Glutamatergic neuron (in vitro differentiated cells): ENCODE measurements around the gene BMPR1B. TPM values are rescaled to one million over a fixed set of nuclear protein-coding genes. Genes with fewer than 3 reads are reported as not detected.
"Not testable (repeated sequence)": the region's sequence is repeated elsewhere in the genome, so short reads cannot be mapped to it uniquely, and the experiment has no call there.

Source experiments
- DNase-seq: peaks from one replicate; pipeline ENCODE4 v3.0.0; 2022
- H3K27ac Mint-ChIP-seq: one replicate; pipeline ENCODE4 v1.8.0; 2020; ENCODE audit warnings: mild to moderate bottlenecking, mixed read lengths, inconsistent platforms; ENCODE audit not compliant: unreplicated experiment
- H3K27me3 Mint-ChIP-seq: one replicate; pipeline ENCODE4 v1.8.0; 2020; ENCODE audit warnings: mild to moderate bottlenecking, moderate library complexity, mixed read lengths, inconsistent platforms; ENCODE audit not compliant: unreplicated experiment
- H3K36me3 Mint-ChIP-seq: one replicate; pipeline ENCODE4 v1.8.0; 2020; ENCODE audit warnings: mild to moderate bottlenecking, mixed read lengths, inconsistent platforms; ENCODE audit not compliant: unreplicated experiment
- H3K4me1 Mint-ChIP-seq: one replicate; pipeline ENCODE4 v1.8.0; 2020; ENCODE audit warnings: mild to moderate bottlenecking, low read depth, mixed read lengths, inconsistent platforms; ENCODE audit not compliant: unreplicated experiment
- H3K4me3 Mint-ChIP-seq: one replicate; pipeline ENCODE4 v1.8.0; 2020; ENCODE audit warnings: mild to moderate bottlenecking, mixed read lengths, inconsistent platforms; ENCODE audit not compliant: unreplicated experiment
- H3K9me3 Mint-ChIP-seq: one replicate; pipeline ENCODE4 v1.8.0; 2020; ENCODE audit warnings: mild to moderate bottlenecking, moderate library complexity, mixed read lengths, inconsistent platforms; ENCODE audit not compliant: unreplicated experiment
- CTCF ChIP-seq: fragments of 200-600 bp; sonication (generic); IDR thresholded peaks from one replicate; pipeline ENCODE4 v1.5.0; 2021; ENCODE audit not compliant: partially characterized antibody, unreplicated experiment
- total RNA-seq: library from RNA; stranded (reverse); fragmentation: NEBNext Ultra II Directional; extraction: Animal tissue kit (Norgen Biotek cat#: 25700); gene quantifications from one replicate; pipeline ENCODE4 v1.2.1, GENCODE V29; 2021; ENCODE audit not compliant: unreplicated experiment

BMPR1B gene
- total RNA-seq, 1 donor from 2014 or later, result 2.4 TPM

GRCh38 chr4:95122001-95122400, 364.2 kb downstream of the BMPR1B start:
- no peaks in the 10 kb centered on the region for H3K9me3 Mint-ChIP-seq

GRCh38 chr4:95124906-95125504, 367.2 kb downstream of the BMPR1B start:
- no peak overlapping the region for H3K4me3 Mint-ChIP-seq
- no peaks in the 10 kb centered on the region for H3K9me3 Mint-ChIP-seq
- DNase-seq, result no peak
- no peaks in the 10 kb centered on the region for H3K27me3 Mint-ChIP-seq
- H3K4me1 Mint-ChIP-seq, result no peaks in the 10 kb centered on the region
- no peak overlapping the region for H3K27ac Mint-ChIP-seq
- H3K36me3 Mint-ChIP-seq, result no peaks in the 10 kb centered on the region
- TF ChIP-seq CTCF, result no peak

More at GRCh38 chr4:95122001-95122400, 364.2 kb downstream of the BMPR1B start:
- H3K27me3 Mint-ChIP-seq, result no peaks in the 10 kb centered on the region
- no peak overlapping the region for H3K27ac Mint-ChIP-seq
- no peaks in the 10 kb centered on the region for H3K36me3 Mint-ChIP-seq
- H3K4me3 Mint-ChIP-seq, result no peak overlapping the region
- no peak for DNase-seq
- no peak for TF ChIP-seq CTCF
- H3K4me1 Mint-ChIP-seq, result no peaks in the 10 kb centered on the region

- no peaks in the 10 kb centered on the region for H3K9me3 Mint-ChIP-seq
- TF ChIP-seq CTCF, result no peak
- no peak overlapping the region for H3K4me3 Mint-ChIP-seq
- H3K27ac Mint-ChIP-seq, result no peak overlapping the region
- H3K27me3 Mint-ChIP-seq, result no peaks in the 10 kb centered on the region
- H3K36me3 Mint-ChIP-seq, result no peaks in the 10 kb centered on the region
- no peaks in the 10 kb centered on the region for H3K4me1 Mint-ChIP-seq
- no peak for DNase-seq
These were observed 371.3 kb downstream of the BMPR1B start for GRCh38 chr4:95129031-95129430.

- no peak for DNase-seq
- Mint-ChIP-seq H3K36me3 (no peaks in the 10 kb centered on the region), H3K27ac (no peak overlapping the region), H3K4me3 (no peak overlapping the region), H3K4me1 (no peaks in the 10 kb centered on the region), H3K9me3 (no peaks in the 10 kb centered on the region), H3K27me3 (no peaks in the 10 kb centered on the region)
- no peak for TF ChIP-seq CTCF
These were observed 372.1 kb downstream of the BMPR1B start for GRCh38 chr4:95129821-95130311.

GRCh38 chr4:95134016-95134415, 376.3 kb downstream of the BMPR1B start:
- H3K9me3 Mint-ChIP-seq, H3K4me3 Mint-ChIP-seq, H3K36me3 Mint-ChIP-seq, H3K27ac Mint-ChIP-seq, H3K4me1 Mint-ChIP-seq, H3K27me3 Mint-ChIP-seq, DNase-seq: not testable (repeated sequence)

DNA sequence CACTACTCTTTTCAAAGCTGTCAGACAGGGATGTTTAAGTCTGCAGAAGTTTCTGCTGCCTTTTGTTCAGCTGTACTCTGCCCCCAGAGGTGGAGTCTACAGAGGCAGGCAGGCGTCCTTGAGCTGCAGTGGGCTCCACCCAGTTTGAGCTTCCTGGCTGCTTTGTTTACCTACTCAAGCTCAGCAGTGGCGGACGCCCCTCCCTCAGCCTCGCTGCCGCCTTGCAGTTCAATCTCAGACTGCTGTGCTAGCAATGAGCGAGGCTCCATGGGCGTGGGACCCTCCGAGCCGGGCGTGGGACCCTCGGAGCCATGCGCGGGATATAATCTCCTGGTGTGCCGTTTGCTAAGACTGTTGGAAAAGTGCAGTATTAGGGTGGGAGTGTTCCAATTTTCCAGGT, 381.7 kb downstream of the BMPR1B start:
- H3K27ac Mint-ChIP-seq, H3K4me1 Mint-ChIP-seq, H3K4me3 Mint-ChIP-seq, H3K9me3 Mint-ChIP-seq, H3K27me3 Mint-ChIP-seq, DNase-seq: not testable (repeated sequence)
- H3K36me3 Mint-ChIP-seq, result peaks cover 19% of the 10 kb centered on the region
